ENCODE results near the gene CTPS2.
"Not testable (repeated sequence)": the region's sequence is repeated elsewhere in the genome, so short reads cannot be mapped to it uniquely, and the experiment has no call there.

The CTPS2 gene

GRCh38 chrX:16619024-16619423 is 93.4 kb downstream of the CTPS2 start:
- DNase-seq (ENCODE audit: low read depth), result no peak
- H3K4me3 ChIP-seq (ENCODE audit: low read depth, low read length), result no peak overlapping the region
- no peak for TF ChIP-seq MAX (IDR thresholded peaks at IDR 0.05; ENCODE audit: low read depth, low read length)
- no peak for TF ChIP-seq CTCF (IDR thresholded peaks at IDR 0.05; ENCODE audit: low read depth, low read length)
- no peak for TF ChIP-seq POLR2A (IDR thresholded peaks at IDR 0.05; ENCODE audit: extremely low read depth, insufficient read length)
- no peak for TF ChIP-seq MYC (IDR thresholded peaks at IDR 0.05; ENCODE audit: low read depth, low read length)

- TF ChIP-seq MAX (IDR thresholded peaks at IDR 0.05; ENCODE audit: low read depth, low read length), result no peak
- no peak for TF ChIP-seq MYC (IDR thresholded peaks at IDR 0.05; ENCODE audit: low read depth, low read length)
- TF ChIP-seq CTCF (IDR thresholded peaks at IDR 0.05; ENCODE audit: low read depth, low read length), result no peak
- no peak for TF ChIP-seq POLR2A (IDR thresholded peaks at IDR 0.05; ENCODE audit: extremely low read depth, insufficient read length)
- no peak for DNase-seq (ENCODE audit: low read depth)
Measured at GRCh38 chrX:16618422-16618821, 94.0 kb downstream of the CTPS2 start.

GRCh38 chrX:16617382-16617781 is 95.1 kb downstream of the CTPS2 start:
- TF ChIP-seq MYC (IDR thresholded peaks at IDR 0.05; ENCODE audit: low read depth, low read length), result no peak
- no peak for TF ChIP-seq POLR2A (IDR thresholded peaks at IDR 0.05; ENCODE audit: extremely low read depth, insufficient read length)
- TF ChIP-seq MAX (IDR thresholded peaks at IDR 0.05; ENCODE audit: low read depth, low read length), result no peak
- TF ChIP-seq CTCF (IDR thresholded peaks at IDR 0.05; ENCODE audit: low read depth, low read length), result no peak
- no peak overlapping the region for H3K4me3 ChIP-seq (ENCODE audit: low read depth, low read length)
- no peak for DNase-seq (ENCODE audit: low read depth)

More at GRCh38 chrX:16618422-16618821, 94.0 kb downstream of the CTPS2 start:
- H3K4me3 ChIP-seq (ENCODE audit: low read depth, low read length), result no peak overlapping the region

- DNase-seq (ENCODE audit: low read depth), result no peak
- TF ChIP-seq CTCF (IDR thresholded peaks at IDR 0.05; ENCODE audit: low read depth, low read length) (no peak), MYC (IDR thresholded peaks at IDR 0.05; ENCODE audit: low read depth, low read length) (no peak), POLR2A (IDR thresholded peaks at IDR 0.05; ENCODE audit: extremely low read depth, insufficient read length) (no peak), MAX (IDR thresholded peaks at IDR 0.05; ENCODE audit: low read depth, low read length) (no peak)
- H3K4me3 ChIP-seq (ENCODE audit: low read depth, low read length), result no peak overlapping the region
Measured at GRCh38 chrX:16612257-16612897, 100.1 kb downstream of the CTPS2 start.

GRCh38 chrX:16610654-16611053 is 101.8 kb downstream of the CTPS2 start:
- H3K4me3 ChIP-seq (ENCODE audit: low read depth, low read length); DNase-seq (ENCODE audit: low read depth): not testable (repeated sequence)

- TF ChIP-seq POLR2A (IDR thresholded peaks at IDR 0.05; ENCODE audit: extremely low read depth, insufficient read length) (no peak), CTCF (IDR thresholded peaks at IDR 0.05; ENCODE audit: low read depth, low read length) (no peak), MAX (IDR thresholded peaks at IDR 0.05; ENCODE audit: low read depth, low read length) (no peak), MYC (IDR thresholded peaks at IDR 0.05; ENCODE audit: low read depth, low read length) (no peak)
- DNase-seq (ENCODE audit: low read depth), result no peak
Measured at GRCh38 chrX:16610121-16610621, 102.3 kb downstream of the CTPS2 start.

More at GRCh38 chrX:16610121-16610621, 102.3 kb downstream of the CTPS2 start:
- no peak overlapping the region for H3K4me3 ChIP-seq (ENCODE audit: low read depth, low read length)
